ENCODE data around the gene CELA2A.
"Not testable (repeated sequence)": the region's sequence is repeated elsewhere in the genome, so short reads cannot be mapped to it uniquely, and the experiment has no call there.

The CELA2A gene

DNA sequence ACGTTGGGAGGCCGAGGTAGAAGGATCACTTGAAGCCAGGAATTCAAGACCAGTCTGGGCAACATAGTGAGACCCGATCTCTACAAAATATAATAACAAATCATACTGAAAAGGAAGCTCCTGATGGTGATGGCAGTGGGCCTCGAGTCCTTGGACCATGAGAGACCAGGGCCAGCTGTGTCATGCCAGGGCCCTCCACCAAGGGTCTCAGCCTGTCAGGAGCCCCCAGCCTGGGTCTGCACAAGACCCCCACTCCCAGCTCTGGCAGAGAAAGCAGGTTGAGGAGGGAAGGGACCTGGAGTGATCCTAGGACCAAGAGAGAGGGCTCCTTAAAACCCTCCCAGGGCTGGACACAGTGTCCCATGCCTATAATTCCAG lies 25.0 kb upstream of the CELA2A start:
- no peak overlapping the region for H3K4me3 ChIP-seq (ENCODE audit: low read depth in 1 of 2, low read length in 2 of 2)
- H3K9ac ChIP-seq (ENCODE audit: low read depth in 1 of 2, low read length in 2 of 2), result no peak overlapping the region
- H3K9me3 ChIP-seq (ENCODE audit: control insufficient read depth in 1 of 2, low read length in 2 of 2), result no peaks in the 10 kb centered on the region
- H3K27ac ChIP-seq (ENCODE audit: low read depth, low read length), result no peak overlapping the region
- peaks cover 0 to 36% of the 10 kb centered on the region in 2 donors for H3K36me3 ChIP-seq (ENCODE audit: control insufficient read depth in 1 of 2, insufficient read depth in 2 of 2, low read length in 2 of 2)
- no peaks in the 10 kb centered on the region for H3K27me3 ChIP-seq (ENCODE audit: control insufficient read depth in 1 of 2, insufficient read depth in 2 of 2, low read length in 2 of 2)
- H3K4me1 ChIP-seq (ENCODE audit: control insufficient read depth in 1 of 2, insufficient read depth in 2 of 2, low read length in 2 of 2), result peaks cover 10 to 12% of the 10 kb centered on the region in 2 donors

GRCh38 chr1:15432324-15432723 lies 24.2 kb upstream of the CELA2A start:
- peaks cover 4 to 7% of the 10 kb centered on the region in 2 donors for H3K4me1 ChIP-seq (ENCODE audit: control insufficient read depth in 1 of 2, insufficient read depth in 2 of 2, low read length in 2 of 2)
- no peak overlapping the region for H3K27ac ChIP-seq (ENCODE audit: low read depth, low read length)

GRCh38 chr1:15433471-15433870 lies 23.1 kb upstream of the CELA2A start:
- Histone ChIP-seq H3K4me3 (ENCODE audit: low read depth in 1 of 2, low read length in 2 of 2) (no peak overlapping the region), H3K27ac (ENCODE audit: low read depth, low read length) (no peak overlapping the region), H3K4me1 (ENCODE audit: control insufficient read depth in 1 of 2, insufficient read depth in 2 of 2, low read length in 2 of 2) (peaks cover 0 to 4% of the 10 kb centered on the region in 2 donors), H3K27me3 (ENCODE audit: control insufficient read depth in 1 of 2, insufficient read depth in 2 of 2, low read length in 2 of 2) (no peaks in the 10 kb centered on the region), H3K9ac (ENCODE audit: low read depth in 1 of 2, low read length in 2 of 2) (no peak overlapping the region), H3K36me3 (ENCODE audit: control insufficient read depth in 1 of 2, insufficient read depth in 2 of 2, low read length in 2 of 2) (peaks cover 0 to 18% of the 10 kb centered on the region in 2 donors), H3K9me3 (ENCODE audit: control insufficient read depth in 1 of 2, low read length in 2 of 2) (no peaks in the 10 kb centered on the region)

More at GRCh38 chr1:15432324-15432723, 24.2 kb upstream of the CELA2A start:
- Histone ChIP-seq H3K9ac (ENCODE audit: low read depth in 1 of 2, low read length in 2 of 2) (peak overlapping the region in 1 of 2 donors; percentile 17), H3K9me3 (ENCODE audit: control insufficient read depth in 1 of 2, low read length in 2 of 2) (no peaks in the 10 kb centered on the region), H3K4me3 (ENCODE audit: low read depth in 1 of 2, low read length in 2 of 2) (no peak overlapping the region), H3K36me3 (ENCODE audit: control insufficient read depth in 1 of 2, insufficient read depth in 2 of 2, low read length in 2 of 2) (peaks cover 0 to 28% of the 10 kb centered on the region in 2 donors), H3K27me3 (ENCODE audit: control insufficient read depth in 1 of 2, insufficient read depth in 2 of 2, low read length in 2 of 2) (no peaks in the 10 kb centered on the region)

DNA sequence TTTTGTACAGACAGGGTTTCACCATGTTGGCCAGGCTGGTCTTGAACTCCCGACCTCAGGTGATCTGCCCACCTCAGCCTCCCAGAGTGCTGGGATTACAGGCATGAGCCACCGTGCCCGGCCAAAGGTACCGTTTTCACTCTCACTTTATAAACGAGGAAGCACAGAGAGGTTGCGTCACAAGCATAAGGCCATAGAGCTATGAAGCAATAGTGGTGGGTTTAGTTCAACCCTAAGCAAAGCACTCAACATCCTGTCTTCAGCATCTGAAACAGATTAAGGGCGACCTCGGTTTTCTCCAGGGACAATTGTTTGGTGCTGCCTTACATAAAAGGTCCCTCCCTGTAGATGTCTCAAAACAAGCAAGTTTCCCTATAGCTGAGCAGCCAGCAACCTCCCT lies 21.8 kb upstream of the CELA2A start:
- H3K4me3 ChIP-seq (ENCODE audit: low read depth in 1 of 2, low read length in 2 of 2); H3K27me3 ChIP-seq (ENCODE audit: control insufficient read depth in 1 of 2, insufficient read depth in 2 of 2, low read length in 2 of 2); H3K9me3 ChIP-seq (ENCODE audit: control insufficient read depth in 1 of 2, low read length in 2 of 2); H3K36me3 ChIP-seq (ENCODE audit: control insufficient read depth in 1 of 2, insufficient read depth in 2 of 2, low read length in 2 of 2); H3K27ac ChIP-seq (ENCODE audit: low read depth, low read length); H3K9ac ChIP-seq (ENCODE audit: low read depth in 1 of 2, low read length in 2 of 2); H3K4me1 ChIP-seq (ENCODE audit: control insufficient read depth in 1 of 2, insufficient read depth in 2 of 2, low read length in 2 of 2): not testable (repeated sequence)

DNA sequence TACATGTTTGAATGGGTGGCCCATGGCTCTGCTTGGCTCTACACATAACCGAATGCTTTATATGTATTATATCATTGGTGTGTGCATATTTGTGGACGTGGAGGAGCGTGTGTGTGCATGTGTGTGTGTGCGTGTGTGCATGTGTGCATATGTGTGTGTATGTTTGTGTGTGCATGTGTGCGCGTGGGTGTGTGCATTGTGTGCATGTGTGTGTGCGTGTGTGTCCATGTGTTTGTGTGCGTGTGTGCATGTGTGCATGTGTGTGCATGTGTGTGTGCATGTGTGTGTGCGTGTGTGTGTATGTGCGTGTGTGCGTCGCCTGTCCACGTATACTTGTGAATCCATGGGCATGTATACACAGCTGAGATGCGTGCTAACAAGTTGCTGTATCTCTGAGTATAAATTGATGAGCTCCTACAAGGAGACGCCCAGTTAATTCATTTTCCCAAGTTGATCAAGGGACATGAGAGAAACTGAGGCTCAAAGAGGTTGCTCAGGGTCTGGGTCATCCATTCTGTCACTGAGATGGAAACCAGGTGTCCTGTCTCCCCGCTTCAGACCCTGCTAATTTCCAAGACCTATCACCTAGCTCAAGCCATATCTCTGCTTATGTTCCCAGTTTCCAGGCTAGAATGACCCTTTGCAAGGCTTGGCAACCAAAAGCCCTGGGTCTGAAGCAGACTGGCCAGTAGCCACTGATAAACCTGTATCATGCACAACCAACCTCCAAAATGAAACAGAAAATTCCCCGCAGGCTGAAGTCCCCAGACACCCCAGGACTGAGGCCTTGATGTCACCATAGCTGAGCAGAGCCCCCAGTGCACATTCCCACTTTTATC lies 21.1 kb upstream of the CELA2A start:
- H3K9ac ChIP-seq (ENCODE audit: low read depth in 1 of 2, low read length in 2 of 2), result no peak overlapping the region
- H3K27me3 ChIP-seq (ENCODE audit: control insufficient read depth in 1 of 2, insufficient read depth in 2 of 2, low read length in 2 of 2), result no peaks in the 10 kb centered on the region
- no peak overlapping the region for H3K27ac ChIP-seq (ENCODE audit: low read depth, low read length)
- no peaks in the 10 kb centered on the region for H3K9me3 ChIP-seq (ENCODE audit: control insufficient read depth in 1 of 2, low read length in 2 of 2)
- H3K36me3 ChIP-seq (ENCODE audit: control insufficient read depth in 1 of 2, insufficient read depth in 2 of 2, low read length in 2 of 2), result peaks cover 0 to 8% of the 10 kb centered on the region in 2 donors
- peaks cover 0 to 4% of the 10 kb centered on the region in 2 donors for H3K4me1 ChIP-seq (ENCODE audit: control insufficient read depth in 1 of 2, insufficient read depth in 2 of 2, low read length in 2 of 2)
- no peak overlapping the region for H3K4me3 ChIP-seq (ENCODE audit: low read depth in 1 of 2, low read length in 2 of 2)

- no peaks in the 10 kb centered on the region for H3K27me3 ChIP-seq (ENCODE audit: control insufficient read depth in 1 of 2, insufficient read depth in 2 of 2, low read length in 2 of 2)
- H3K4me3 ChIP-seq (ENCODE audit: low read depth in 1 of 2, low read length in 2 of 2), result no peak overlapping the region
- H3K27ac ChIP-seq (ENCODE audit: low read depth, low read length), result no peak overlapping the region
- H3K9me3 ChIP-seq (ENCODE audit: control insufficient read depth in 1 of 2, low read length in 2 of 2), result no peaks in the 10 kb centered on the region
- no peaks in the 10 kb centered on the region for H3K4me1 ChIP-seq (ENCODE audit: control insufficient read depth in 1 of 2, insufficient read depth in 2 of 2, low read length in 2 of 2)
- no peaks in the 10 kb centered on the region for H3K36me3 ChIP-seq (ENCODE audit: control insufficient read depth in 1 of 2, insufficient read depth in 2 of 2, low read length in 2 of 2)
- H3K9ac ChIP-seq (ENCODE audit: low read depth in 1 of 2, low read length in 2 of 2), result no peak overlapping the region
Observed at GRCh38 chr1:15436881-15437442, 19.6 kb upstream of the CELA2A start.

- H3K27me3 ChIP-seq (ENCODE audit: control insufficient read depth in 1 of 2, insufficient read depth in 2 of 2, low read length in 2 of 2), result no peaks in the 10 kb centered on the region
- H3K27ac ChIP-seq (ENCODE audit: low read depth, low read length), result no peak overlapping the region
- no peak overlapping the region for H3K9ac ChIP-seq (ENCODE audit: low read depth in 1 of 2, low read length in 2 of 2)
- no peaks in the 10 kb centered on the region for H3K4me1 ChIP-seq (ENCODE audit: control insufficient read depth in 1 of 2, insufficient read depth in 2 of 2, low read length in 2 of 2)
- no peaks in the 10 kb centered on the region for H3K9me3 ChIP-seq (ENCODE audit: control insufficient read depth in 1 of 2, low read length in 2 of 2)
- H3K36me3 ChIP-seq (ENCODE audit: control insufficient read depth in 1 of 2, insufficient read depth in 2 of 2, low read length in 2 of 2), result no peaks in the 10 kb centered on the region
- no peak overlapping the region for H3K4me3 ChIP-seq (ENCODE audit: low read depth in 1 of 2, low read length in 2 of 2)
Observed at GRCh38 chr1:15439325-15439724, 17.2 kb upstream of the CELA2A start.

DNA sequence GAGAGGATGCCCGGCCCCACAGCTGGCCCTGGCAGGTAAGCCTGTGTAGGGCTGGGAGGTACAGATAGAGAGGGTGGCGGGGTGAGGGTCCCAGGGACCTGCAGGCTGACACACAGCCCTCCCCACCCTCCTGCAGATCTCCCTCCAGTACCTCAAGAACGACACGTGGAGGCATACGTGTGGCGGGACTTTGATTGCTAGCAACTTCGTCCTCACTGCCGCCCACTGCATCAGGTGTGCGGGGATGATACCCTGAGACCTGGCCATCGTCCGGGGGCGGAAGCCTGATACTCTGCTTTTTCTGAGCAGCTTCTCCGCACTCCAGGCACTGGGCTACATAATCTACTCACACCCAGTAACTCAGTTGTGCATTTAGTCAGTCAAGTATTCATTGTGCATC lies 16.2 kb upstream of the CELA2A start:
- Histone ChIP-seq H3K27ac (ENCODE audit: low read depth, low read length) (no peak overlapping the region), H3K4me3 (ENCODE audit: low read depth in 1 of 2, low read length in 2 of 2) (no peak overlapping the region), H3K9ac (ENCODE audit: low read depth in 1 of 2, low read length in 2 of 2) (no peak overlapping the region), H3K27me3 (ENCODE audit: control insufficient read depth in 1 of 2, insufficient read depth in 2 of 2, low read length in 2 of 2) (no peaks in the 10 kb centered on the region), H3K9me3 (ENCODE audit: control insufficient read depth in 1 of 2, low read length in 2 of 2) (no peaks in the 10 kb centered on the region), H3K4me1 (ENCODE audit: control insufficient read depth in 1 of 2, insufficient read depth in 2 of 2, low read length in 2 of 2) (no peaks in the 10 kb centered on the region), H3K36me3 (ENCODE audit: control insufficient read depth in 1 of 2, insufficient read depth in 2 of 2, low read length in 2 of 2) (no peaks in the 10 kb centered on the region)

GRCh38 chr1:15441247-15441646 lies 15.3 kb upstream of the CELA2A start:
- no peaks in the 10 kb centered on the region for H3K36me3 ChIP-seq (ENCODE audit: control insufficient read depth in 1 of 2, insufficient read depth in 2 of 2, low read length in 2 of 2)
- no peak overlapping the region for H3K27ac ChIP-seq (ENCODE audit: low read depth, low read length)
- H3K9me3 ChIP-seq (ENCODE audit: control insufficient read depth in 1 of 2, low read length in 2 of 2), result no peaks in the 10 kb centered on the region
- no peaks in the 10 kb centered on the region for H3K27me3 ChIP-seq (ENCODE audit: control insufficient read depth in 1 of 2, insufficient read depth in 2 of 2, low read length in 2 of 2)
- no peak overlapping the region for H3K9ac ChIP-seq (ENCODE audit: low read depth in 1 of 2, low read length in 2 of 2)
- H3K4me1 ChIP-seq (ENCODE audit: control insufficient read depth in 1 of 2, insufficient read depth in 2 of 2, low read length in 2 of 2), result no peaks in the 10 kb centered on the region
- no peak overlapping the region for H3K4me3 ChIP-seq (ENCODE audit: low read depth in 1 of 2, low read length in 2 of 2)

DNA sequence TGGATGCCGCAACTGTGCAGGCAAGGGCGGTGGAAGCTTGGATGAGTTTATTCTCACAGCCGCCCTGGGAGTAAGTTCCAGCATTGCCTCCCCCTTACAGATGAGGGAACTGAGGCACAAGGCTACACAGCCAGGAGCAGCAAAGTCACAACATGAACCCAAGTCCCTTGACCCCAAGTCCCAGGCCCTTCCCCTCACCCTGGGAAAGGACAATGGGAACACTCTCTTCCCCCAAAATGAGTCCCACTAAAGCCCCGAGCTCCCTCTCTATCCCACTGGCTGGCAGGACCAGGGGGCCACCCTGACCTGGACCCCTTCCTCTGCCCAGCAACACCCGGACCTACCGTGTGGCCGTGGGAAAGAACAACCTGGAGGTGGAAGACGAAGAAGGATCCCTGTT lies 14.4 kb upstream of the CELA2A start:
- Histone ChIP-seq H3K36me3 (ENCODE audit: control insufficient read depth in 1 of 2, insufficient read depth in 2 of 2, low read length in 2 of 2) (no peaks in the 10 kb centered on the region), H3K4me3 (ENCODE audit: low read depth in 1 of 2, low read length in 2 of 2) (no peak overlapping the region), H3K9ac (ENCODE audit: low read depth in 1 of 2, low read length in 2 of 2) (no peak overlapping the region), H3K27ac (ENCODE audit: low read depth, low read length) (no peak overlapping the region), H3K27me3 (ENCODE audit: control insufficient read depth in 1 of 2, insufficient read depth in 2 of 2, low read length in 2 of 2) (no peaks in the 10 kb centered on the region), H3K4me1 (ENCODE audit: control insufficient read depth in 1 of 2, insufficient read depth in 2 of 2, low read length in 2 of 2) (no peaks in the 10 kb centered on the region), H3K9me3 (ENCODE audit: control insufficient read depth in 1 of 2, low read length in 2 of 2) (no peaks in the 10 kb centered on the region)
